Measurements from ENCODE around the gene SYT9.

The SYT9 gene

DNA sequence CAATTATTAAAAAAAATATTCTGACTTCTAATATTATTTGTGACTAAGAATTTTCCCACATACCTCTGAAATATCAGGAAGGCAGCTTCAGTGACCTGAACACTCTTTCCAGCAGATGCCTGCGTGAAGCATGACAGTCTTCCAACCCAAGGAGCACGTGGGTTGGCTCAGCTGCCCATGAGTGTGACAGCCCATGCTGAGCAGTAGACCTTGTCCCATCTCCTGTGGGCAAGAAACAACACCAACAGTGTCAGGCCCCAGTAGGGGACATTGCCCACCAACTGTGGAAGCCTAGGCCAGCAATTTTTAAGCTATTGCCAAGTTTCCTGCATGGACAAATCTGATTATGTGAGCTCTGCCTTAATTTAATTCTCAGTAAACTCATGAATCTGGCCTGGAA lies 167.2 kb downstream of the SYT9 start:
- Mint-ChIP-seq H3K9me3 (no peaks in the 10 kb centered on the region), H3K4me1 (peaks cover 12% of the 10 kb centered on the region), H3K4me3 (no peak overlapping the region), H3K27me3 (peaks cover 15% of the 10 kb centered on the region), H3K27ac (no peak overlapping the region), H3K36me3 (peaks cover 3% of the 10 kb centered on the region)
- ATAC-seq: no peak

- no peaks in the 10 kb centered on the region for H3K9me3 Mint-ChIP-seq
- peaks cover 12% of the 10 kb centered on the region for H3K4me1 Mint-ChIP-seq
- ATAC-seq: no peak
- H3K36me3 Mint-ChIP-seq: peaks cover 6% of the 10 kb centered on the region
- no peak overlapping the region for H3K4me3 Mint-ChIP-seq
- no peaks in the 10 kb centered on the region for H3K27me3 Mint-ChIP-seq
- H3K27ac Mint-ChIP-seq: no peak overlapping the region
Observed at GRCh38 chr11:7421136-7421535, 169.4 kb downstream of the SYT9 start.

DNA sequence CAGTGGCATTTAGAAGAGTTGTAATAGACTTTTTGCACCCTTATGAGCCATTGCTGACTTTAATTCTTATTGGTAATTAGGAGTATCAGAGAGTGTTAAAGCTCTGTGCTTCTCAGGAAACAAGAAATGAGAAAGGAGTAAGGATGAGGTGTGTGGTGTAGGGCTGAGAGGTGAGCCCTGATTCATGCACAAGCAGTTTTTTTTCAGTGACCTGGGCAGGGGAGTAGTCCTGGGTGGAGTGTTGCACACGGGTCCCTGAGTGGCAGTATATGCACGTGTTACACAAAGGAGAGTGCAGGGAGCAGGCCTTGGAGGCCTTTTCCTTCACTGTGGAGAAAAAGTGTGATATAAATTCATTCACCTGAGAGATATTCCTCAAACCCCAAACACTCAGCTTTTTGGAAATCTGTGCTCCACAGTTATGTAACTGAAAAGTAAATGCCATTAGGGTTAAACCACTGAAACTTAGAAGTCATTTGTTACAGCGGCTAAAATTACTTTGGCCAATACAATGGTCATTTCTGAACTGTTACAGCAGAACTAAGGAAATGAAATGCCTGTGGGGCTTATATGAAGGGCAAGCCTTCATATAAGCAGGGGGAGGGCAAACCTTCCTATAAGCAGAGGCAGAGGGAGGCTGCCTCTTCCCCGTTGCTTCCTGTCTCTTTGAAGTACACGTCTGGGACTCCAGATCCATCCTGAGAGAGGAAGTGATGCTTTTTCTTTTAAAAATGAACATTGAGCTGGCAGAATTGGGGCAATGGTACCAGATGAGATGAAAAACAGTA lies 171.0 kb downstream of the SYT9 start:
- Mint-ChIP-seq H3K27ac (no peak overlapping the region), H3K4me1 (peaks cover 12% of the 10 kb centered on the region), H3K27me3 (no peaks in the 10 kb centered on the region), H3K36me3 (peaks cover 6% of the 10 kb centered on the region), H3K4me3 (no peak overlapping the region), H3K9me3 (no peaks in the 10 kb centered on the region)
- peak; percentile 53 for ATAC-seq

GRCh38 chr11:7423946-7424345 lies 172.2 kb downstream of the SYT9 start:
- Mint-ChIP-seq H3K36me3 (peaks cover 6% of the 10 kb centered on the region), H3K27me3 (no peaks in the 10 kb centered on the region), H3K9me3 (no peaks in the 10 kb centered on the region), H3K4me3 (no peak overlapping the region), H3K27ac (no peak overlapping the region), H3K4me1 (peaks cover 12% of the 10 kb centered on the region)
- ATAC-seq: no peak

DNA sequence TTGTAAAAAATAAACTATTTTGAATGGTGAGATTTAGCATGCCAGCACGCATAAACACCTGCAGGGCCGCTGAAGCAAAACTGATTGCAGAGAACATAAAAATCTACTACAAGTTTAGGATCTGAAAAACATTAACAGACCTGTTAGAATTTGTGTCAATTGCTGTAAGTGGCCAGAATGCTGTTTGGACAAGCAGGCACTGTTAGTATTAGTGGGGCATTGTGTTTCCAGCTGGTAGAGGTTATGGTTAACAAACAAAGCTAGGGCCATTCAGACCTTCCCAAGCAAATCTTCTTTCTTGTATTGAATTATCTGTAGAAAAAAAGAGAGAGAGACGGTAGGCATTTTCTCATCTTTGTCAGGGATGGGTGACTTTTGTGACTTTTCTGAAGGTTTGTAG lies 176.0 kb downstream of the SYT9 start:
- peaks cover 7% of the 10 kb centered on the region for H3K4me1 Mint-ChIP-seq
- H3K9me3 Mint-ChIP-seq: no peaks in the 10 kb centered on the region
- H3K36me3 Mint-ChIP-seq: peaks cover 15% of the 10 kb centered on the region
- H3K27me3 Mint-ChIP-seq: no peaks in the 10 kb centered on the region
- ATAC-seq: no peak
- H3K27ac Mint-ChIP-seq: no peak overlapping the region
- no peak overlapping the region for H3K4me3 Mint-ChIP-seq

DNA sequence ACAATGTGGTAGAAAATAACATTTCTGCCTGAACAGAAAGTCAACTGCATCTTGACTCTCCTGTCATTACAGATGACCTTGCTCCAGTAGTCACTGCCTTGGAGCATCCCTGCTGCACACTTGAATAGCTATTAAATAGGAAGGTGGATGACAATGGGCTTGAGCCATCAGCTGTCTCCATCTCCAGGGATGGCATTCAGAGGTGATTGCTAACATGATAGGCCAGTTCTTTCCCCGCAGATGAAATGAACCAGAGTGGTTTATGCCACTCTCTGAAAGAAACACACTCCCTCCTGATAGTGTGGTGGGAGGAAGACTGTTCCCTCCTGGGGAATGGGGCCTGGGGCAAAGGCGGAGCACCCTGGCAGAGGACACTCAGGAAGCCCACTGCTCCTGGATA lies 176.5 kb downstream of the SYT9 start:
- H3K27me3 Mint-ChIP-seq: no peaks in the 10 kb centered on the region
- H3K36me3 Mint-ChIP-seq: peaks cover 15% of the 10 kb centered on the region
- peaks cover 2% of the 10 kb centered on the region for H3K4me1 Mint-ChIP-seq
- H3K4me3 Mint-ChIP-seq: no peak overlapping the region
- no peaks in the 10 kb centered on the region for H3K9me3 Mint-ChIP-seq
- no peak for ATAC-seq
- no peak overlapping the region for H3K27ac Mint-ChIP-seq

DNA sequence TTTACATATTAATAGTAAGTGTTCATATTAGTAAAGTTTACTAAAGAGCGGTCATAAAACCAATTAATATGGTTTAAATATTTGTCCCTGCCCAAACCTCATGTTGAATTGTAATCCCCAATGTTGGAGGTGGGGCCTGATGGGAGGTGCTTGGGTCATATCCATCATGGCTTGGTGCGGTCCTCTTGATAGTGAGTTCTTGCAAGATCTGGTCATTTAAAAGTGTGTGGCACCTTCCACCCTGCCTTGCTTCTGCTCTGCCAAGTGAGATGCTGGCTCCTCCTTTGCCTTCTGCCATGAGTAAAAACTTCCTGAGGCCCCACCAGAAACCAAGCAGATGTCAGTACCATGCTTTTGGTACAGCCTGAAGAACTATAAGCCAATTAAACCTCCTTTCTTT lies 178.8 kb downstream of the SYT9 start:
- H3K36me3 Mint-ChIP-seq: peaks cover 23% of the 10 kb centered on the region
- no peak overlapping the region for H3K27ac Mint-ChIP-seq
- H3K4me3 Mint-ChIP-seq: no peak overlapping the region
- no peak for ATAC-seq
- no peaks in the 10 kb centered on the region for H3K9me3 Mint-ChIP-seq
- no peaks in the 10 kb centered on the region for H3K4me1 Mint-ChIP-seq
- H3K27me3 Mint-ChIP-seq: no peaks in the 10 kb centered on the region

- no peak for ATAC-seq
- H3K4me3 Mint-ChIP-seq: no peak overlapping the region
- no peak overlapping the region for H3K27ac Mint-ChIP-seq
- H3K36me3 Mint-ChIP-seq: peaks cover 40% of the 10 kb centered on the region
- no peaks in the 10 kb centered on the region for H3K9me3 Mint-ChIP-seq
- peaks cover 16% of the 10 kb centered on the region for H3K4me1 Mint-ChIP-seq
- no peaks in the 10 kb centered on the region for H3K27me3 Mint-ChIP-seq
Observed at GRCh38 chr11:7435176-7435575, 183.5 kb downstream of the SYT9 start.

- Mint-ChIP-seq H3K27ac (peak overlapping the region; percentile 91), H3K36me3 (peaks cover 42% of the 10 kb centered on the region)
Observed at GRCh38 chr11:7436146-7436545, 184.4 kb downstream of the SYT9 start.

GRCh38 chr11:7436657-7437056 lies 185.0 kb downstream of the SYT9 start:
- peak overlapping the region; percentile 91 for H3K27ac Mint-ChIP-seq
- H3K36me3 Mint-ChIP-seq: peaks cover 40% of the 10 kb centered on the region
- ATAC-seq: peak; percentile 83
- no peaks in the 10 kb centered on the region for H3K9me3 Mint-ChIP-seq
- H3K4me3 Mint-ChIP-seq: peak overlapping the region; percentile 30
- H3K4me1 Mint-ChIP-seq: peaks cover 16% of the 10 kb centered on the region
- no peaks in the 10 kb centered on the region for H3K27me3 Mint-ChIP-seq

More at GRCh38 chr11:7436146-7436545, 184.4 kb downstream of the SYT9 start:
- no peak for ATAC-seq
- Mint-ChIP-seq H3K4me3 (no peak overlapping the region), H3K4me1 (peaks cover 16% of the 10 kb centered on the region), H3K9me3 (no peaks in the 10 kb centered on the region), H3K27me3 (no peaks in the 10 kb centered on the region)

DNA sequence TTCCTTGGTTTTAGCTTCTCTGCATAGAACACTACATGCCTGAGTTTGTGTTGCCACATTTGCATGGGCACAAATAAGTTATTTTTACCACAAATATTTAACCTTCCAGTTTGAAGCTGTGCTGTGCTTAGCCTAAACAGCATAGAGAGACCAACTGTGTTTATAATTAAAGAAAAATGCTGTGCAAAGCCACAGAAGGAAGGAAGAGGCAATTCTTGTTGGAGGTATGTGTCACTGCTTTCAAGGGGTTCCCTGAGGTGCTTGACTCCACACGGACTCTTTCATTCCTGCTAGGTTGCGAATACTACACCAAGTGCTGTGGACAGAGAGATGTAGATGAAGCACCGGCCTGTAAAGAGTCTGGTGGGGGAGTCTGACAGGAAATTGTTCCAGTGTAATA lies 186.0 kb downstream of the SYT9 start:
- no peak overlapping the region for H3K27ac Mint-ChIP-seq
- peaks cover 40% of the 10 kb centered on the region for H3K36me3 Mint-ChIP-seq
- no peaks in the 10 kb centered on the region for H3K27me3 Mint-ChIP-seq
- no peak overlapping the region for H3K4me3 Mint-ChIP-seq
- peaks cover 16% of the 10 kb centered on the region for H3K4me1 Mint-ChIP-seq
- no peak for ATAC-seq
- H3K9me3 Mint-ChIP-seq: no peaks in the 10 kb centered on the region

GRCh38 chr11:7439746-7440320 lies 188.1 kb downstream of the SYT9 start:
- Mint-ChIP-seq H3K36me3 (peaks cover 28% of the 10 kb centered on the region), H3K9me3 (no peaks in the 10 kb centered on the region), H3K27ac (no peak overlapping the region), H3K27me3 (no peaks in the 10 kb centered on the region), H3K4me3 (no peak overlapping the region), H3K4me1 (peaks cover 16% of the 10 kb centered on the region)
- ATAC-seq: no peak

- Mint-ChIP-seq H3K9me3 (no peaks in the 10 kb centered on the region), H3K4me3 (no peak overlapping the region), H3K27ac (no peak overlapping the region), H3K36me3 (peaks cover 32% of the 10 kb centered on the region), H3K27me3 (no peaks in the 10 kb centered on the region), H3K4me1 (no peaks in the 10 kb centered on the region)
- peak; percentile 83 for ATAC-seq
Observed at GRCh38 chr11:7442588-7443215, 191.0 kb downstream of the SYT9 start.

GRCh38 chr11:7444091-7444981 lies 192.6 kb downstream of the SYT9 start:
- Mint-ChIP-seq H3K4me3 (no peak overlapping the region), H3K36me3 (peaks cover 22% of the 10 kb centered on the region), H3K4me1 (no peaks in the 10 kb centered on the region)

DNA sequence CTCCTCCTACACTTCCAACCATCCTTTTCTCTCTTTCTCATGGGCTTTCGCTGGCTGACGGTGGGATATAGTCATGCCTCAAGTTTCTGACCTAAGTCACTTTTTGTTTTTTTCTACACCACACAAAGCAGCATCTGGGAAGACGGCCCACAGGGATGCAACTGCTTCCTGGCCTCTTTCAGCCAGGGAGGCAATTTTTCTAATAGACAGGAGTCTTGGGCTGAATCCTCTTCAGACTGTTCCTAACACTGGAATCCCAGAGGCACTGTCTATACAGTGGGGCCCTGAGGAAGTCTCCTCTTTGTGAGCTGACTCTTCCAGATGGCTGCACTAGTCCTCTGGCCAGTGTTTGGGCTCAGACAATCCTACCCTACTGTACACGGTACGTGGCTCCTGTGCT lies 193.9 kb downstream of the SYT9 start:
- Mint-ChIP-seq H3K36me3 (peaks cover 11% of the 10 kb centered on the region), H3K4me1 (no peaks in the 10 kb centered on the region), H3K4me3 (no peak overlapping the region), H3K27ac (no peak overlapping the region), H3K27me3 (no peaks in the 10 kb centered on the region), H3K9me3 (no peaks in the 10 kb centered on the region)
- no peak for ATAC-seq

More at GRCh38 chr11:7444091-7444981, 192.6 kb downstream of the SYT9 start:
- no peaks in the 10 kb centered on the region for H3K9me3 Mint-ChIP-seq
- no peak overlapping the region for H3K27ac Mint-ChIP-seq
- ATAC-seq: no peak
- no peaks in the 10 kb centered on the region for H3K27me3 Mint-ChIP-seq

All from stimulated activated memory B cell treated with anti-CD40 and anti-IgM and Interleukin-4, amounts not matched to agents 10 μg/mL and 1 μg/mL and 100 μg/mL, for 72 hours (primary cell).